Fibroblast of pulmonary artery (primary cell): Measurements from ENCODE around the gene SERPINA3.

ENCODE experiments used
- DNase-seq: peaks from one replicate; pipeline ENCODE4 v3.0.0-alpha.2; 2010; ENCODE audit warnings: low read depth
- H3K4me3 ChIP-seq: replicated peaks from 2 replicates; pipeline ENCODE4 v1.5.1; 2011; ENCODE audit warnings: low read depth, mild to moderate bottlenecking, control low read depth, low read length, moderate library complexity
- TF ChIP-seq, protein P1 (sequence below): IDR thresholded peaks from 2 replicates; pipeline ENCODE4 v1.5.1; 2011; ENCODE audit warnings: mild to moderate bottlenecking, control low read depth, low read length, inconsistent platforms; ENCODE audit errors: missing control alignments

Gene SERPINA3

DNA sequence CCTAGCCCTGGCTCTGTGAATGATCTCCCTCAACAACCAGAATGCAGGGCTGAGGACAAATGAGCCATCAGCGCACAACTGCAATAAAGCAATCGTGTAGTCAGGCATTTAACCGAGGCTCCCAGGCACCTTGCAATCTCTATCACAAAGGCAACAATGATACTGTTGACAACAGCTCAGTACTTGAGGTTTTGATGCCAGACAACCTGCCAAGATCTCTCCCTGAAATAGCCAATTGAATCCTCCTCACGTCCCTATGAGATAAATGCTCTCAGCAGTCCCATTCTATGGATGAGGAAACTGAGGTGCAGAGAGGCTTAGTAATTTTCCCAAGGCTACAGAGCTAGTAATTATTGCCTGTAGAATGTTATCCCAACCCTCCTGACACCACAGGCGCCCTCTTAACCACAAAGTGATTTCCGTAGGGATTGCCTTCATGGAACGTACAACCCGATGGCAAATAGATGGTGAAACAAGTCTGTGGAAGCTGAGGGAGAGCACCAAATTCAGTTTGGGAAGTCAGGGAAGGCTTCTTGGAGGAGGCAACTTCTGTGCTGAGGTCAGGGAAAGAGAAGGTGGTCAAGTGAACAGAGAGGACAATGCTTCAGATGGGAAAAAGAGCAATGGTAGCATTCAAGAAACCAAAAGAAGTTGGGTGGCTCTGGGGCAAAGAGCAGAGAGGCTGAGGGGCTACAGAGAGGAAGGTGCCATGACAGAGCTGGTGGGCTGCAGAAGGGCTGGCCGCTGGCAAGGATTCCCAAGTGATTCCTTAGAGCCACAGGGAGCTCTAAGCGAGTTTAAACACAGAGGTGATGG is 12.6 kb downstream of the SERPINA3 start:
- TF ChIP-seq, protein P1, sequence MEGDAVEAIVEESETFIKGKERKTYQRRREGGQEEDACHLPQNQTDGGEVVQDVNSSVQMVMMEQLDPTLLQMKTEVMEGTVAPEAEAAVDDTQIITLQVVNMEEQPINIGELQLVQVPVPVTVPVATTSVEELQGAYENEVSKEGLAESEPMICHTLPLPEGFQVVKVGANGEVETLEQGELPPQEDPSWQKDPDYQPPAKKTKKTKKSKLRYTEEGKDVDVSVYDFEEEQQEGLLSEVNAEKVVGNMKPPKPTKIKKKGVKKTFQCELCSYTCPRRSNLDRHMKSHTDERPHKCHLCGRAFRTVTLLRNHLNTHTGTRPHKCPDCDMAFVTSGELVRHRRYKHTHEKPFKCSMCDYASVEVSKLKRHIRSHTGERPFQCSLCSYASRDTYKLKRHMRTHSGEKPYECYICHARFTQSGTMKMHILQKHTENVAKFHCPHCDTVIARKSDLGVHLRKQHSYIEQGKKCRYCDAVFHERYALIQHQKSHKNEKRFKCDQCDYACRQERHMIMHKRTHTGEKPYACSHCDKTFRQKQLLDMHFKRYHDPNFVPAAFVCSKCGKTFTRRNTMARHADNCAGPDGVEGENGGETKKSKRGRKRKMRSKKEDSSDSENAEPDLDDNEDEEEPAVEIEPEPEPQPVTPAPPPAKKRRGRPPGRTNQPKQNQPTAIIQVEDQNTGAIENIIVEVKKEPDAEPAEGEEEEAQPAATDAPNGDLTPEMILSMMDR: no peak
- H3K4me3 ChIP-seq: no peak overlapping the region
- DNase-seq: no peak

DNA sequence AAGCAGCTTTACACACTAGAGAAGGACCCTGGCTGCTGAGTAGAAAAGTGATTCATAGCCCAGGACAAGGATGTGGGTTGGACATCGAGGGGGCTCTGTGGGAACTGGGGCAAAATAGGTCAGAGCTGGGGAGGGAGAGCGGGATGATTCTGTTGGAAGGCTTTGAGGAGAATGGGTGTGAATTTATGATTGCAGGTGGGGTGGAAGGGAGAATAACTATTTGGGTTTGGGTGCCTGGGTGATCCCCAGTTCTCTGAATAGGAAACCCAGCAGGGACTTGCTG is 13.1 kb downstream of the SERPINA3 start:
- no peak overlapping the region for H3K4me3 ChIP-seq
- TF ChIP-seq, protein P1: no peak

DNA sequence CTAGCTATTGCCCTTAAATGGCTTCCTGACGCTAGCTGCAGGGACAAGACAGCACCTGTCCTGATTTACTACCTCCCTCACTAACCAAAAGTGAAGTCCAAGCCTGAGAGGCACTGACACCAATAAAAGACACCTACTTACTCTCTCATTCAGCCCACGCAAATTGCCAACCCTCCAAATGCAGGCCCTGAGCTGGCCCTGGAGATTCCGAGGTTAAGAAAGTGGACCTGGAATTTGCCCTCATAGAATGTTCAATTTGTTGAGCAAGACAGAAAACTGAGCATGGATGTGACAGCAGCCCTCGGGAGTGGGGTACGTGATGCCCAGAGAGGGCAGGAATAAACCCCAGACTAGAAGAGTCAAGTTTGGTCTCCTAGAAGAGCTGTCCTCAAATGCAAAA is 16.4 kb downstream of the SERPINA3 start:
- no peak overlapping the region for H3K4me3 ChIP-seq
- no peak for DNase-seq
- TF ChIP-seq, protein P1: no peak

More for the DNA sequence above, 13.1 kb downstream of the SERPINA3 start:
- no peak for DNase-seq

DNA sequence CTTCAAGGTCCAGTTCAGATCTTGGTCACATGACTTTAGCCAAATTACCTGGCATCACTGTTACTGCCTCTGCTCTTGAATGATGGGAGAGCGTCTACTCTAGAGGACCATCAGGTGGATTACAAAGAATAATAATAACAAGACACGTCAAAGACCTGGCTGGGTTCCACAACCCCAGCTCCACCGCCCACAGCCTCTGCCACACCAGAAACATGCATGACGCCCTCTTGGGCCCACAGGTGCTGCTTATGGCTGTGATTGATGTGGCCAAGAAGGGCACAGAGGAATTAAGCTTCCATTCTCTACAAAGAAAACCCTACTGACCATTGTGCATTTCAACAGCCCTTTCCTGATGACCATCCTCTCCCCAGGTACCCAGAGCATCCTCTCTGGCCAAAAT is 18.2 kb downstream of the SERPINA3 start:
- no peak for DNase-seq
- no peak overlapping the region for H3K4me3 ChIP-seq
- TF ChIP-seq, protein P1: no peak

DNA sequence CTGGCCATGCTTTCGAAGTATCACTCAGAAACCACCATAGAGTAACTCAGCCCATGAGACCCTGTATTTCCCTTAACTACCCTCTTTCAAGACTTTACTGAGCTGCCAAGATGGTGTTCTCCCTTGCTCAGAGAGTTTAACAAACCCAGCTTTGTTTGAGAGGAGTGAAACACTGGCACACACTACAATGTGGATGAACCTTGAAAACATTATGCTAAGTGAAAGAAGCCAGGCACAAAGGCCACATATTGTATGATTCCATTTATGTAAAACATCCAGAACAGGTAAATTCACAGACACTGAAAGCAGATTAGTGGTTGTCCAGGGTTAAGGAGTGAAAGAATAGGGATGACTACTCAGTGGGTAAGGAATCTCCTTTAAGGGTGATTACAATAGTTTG is 18.9 kb downstream of the SERPINA3 start:
- DNase-seq: no peak
- TF ChIP-seq, protein P1: no peak
- H3K4me3 ChIP-seq: no peak overlapping the region

DNA sequence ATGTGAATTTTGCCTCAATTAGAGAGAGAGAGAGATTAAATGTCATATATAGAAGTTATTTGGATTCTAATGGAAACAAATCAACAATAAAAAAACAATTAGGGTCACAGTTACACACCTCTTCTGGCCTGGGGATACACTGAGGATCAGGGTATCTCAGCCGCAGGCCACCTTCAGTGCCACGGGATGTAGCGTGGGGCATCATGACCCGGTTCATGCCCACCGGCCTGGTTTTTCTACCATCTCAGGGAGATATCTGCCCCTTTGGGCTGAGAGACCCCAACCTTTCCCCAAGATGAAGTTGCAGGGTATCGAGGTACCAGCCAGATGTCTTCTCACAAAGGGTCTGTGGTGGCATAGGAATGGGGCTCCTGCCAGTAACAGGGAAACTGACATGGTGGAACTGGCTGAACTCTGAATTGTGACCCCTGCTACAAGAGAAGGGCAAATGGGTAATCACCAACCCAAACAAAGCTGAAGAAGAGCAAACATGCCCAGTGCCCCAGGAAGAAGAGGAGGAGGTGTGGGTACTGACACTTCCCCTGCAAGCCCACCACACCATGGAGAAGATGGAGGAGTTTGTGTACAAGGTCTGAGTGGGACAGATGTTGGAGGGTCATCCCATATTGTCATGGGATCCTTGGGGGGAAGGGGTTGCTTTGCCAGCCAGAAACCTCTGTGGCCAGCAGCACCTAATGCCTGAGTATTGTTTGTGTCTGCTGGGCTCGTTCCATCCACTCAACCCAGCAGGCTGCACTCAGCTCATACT is 19.5 kb downstream of the SERPINA3 start:
- DNase-seq: no peak
- TF ChIP-seq, protein P1: no peak
- no peak overlapping the region for H3K4me3 ChIP-seq
